ENCODE measurements around the gene STAB2.

Gene STAB2

DNA sequence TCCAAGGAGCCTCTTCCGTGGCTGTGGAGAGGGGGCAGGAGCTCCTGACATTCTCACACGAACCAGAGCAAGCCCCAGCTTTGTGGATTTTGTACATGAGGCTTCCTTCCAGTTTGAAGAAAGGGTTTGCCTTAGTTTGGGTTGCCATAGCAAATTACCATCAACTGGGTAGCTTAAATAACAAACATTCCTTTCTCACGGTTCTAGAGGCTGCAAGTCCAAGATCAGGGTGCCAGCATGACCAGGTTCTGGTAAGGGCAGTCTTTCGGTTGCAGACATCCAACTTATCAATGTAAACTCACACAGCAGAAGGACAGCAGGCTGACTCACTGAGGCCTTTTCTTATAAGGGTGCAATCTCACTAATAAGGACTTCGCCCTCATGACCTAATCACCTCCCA, 25.9 kb upstream of the STAB2 start:
- TF ChIP-seq, protein P1, sequence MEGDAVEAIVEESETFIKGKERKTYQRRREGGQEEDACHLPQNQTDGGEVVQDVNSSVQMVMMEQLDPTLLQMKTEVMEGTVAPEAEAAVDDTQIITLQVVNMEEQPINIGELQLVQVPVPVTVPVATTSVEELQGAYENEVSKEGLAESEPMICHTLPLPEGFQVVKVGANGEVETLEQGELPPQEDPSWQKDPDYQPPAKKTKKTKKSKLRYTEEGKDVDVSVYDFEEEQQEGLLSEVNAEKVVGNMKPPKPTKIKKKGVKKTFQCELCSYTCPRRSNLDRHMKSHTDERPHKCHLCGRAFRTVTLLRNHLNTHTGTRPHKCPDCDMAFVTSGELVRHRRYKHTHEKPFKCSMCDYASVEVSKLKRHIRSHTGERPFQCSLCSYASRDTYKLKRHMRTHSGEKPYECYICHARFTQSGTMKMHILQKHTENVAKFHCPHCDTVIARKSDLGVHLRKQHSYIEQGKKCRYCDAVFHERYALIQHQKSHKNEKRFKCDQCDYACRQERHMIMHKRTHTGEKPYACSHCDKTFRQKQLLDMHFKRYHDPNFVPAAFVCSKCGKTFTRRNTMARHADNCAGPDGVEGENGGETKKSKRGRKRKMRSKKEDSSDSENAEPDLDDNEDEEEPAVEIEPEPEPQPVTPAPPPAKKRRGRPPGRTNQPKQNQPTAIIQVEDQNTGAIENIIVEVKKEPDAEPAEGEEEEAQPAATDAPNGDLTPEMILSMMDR (IDR thresholded peaks at IDR 0.05; ENCODE audit: low read length): no peak
- TF ChIP-seq EZH2 (IDR thresholded peaks at IDR 0.05; ENCODE audit: borderline replicate concordance, low read length): no peak
- Histone ChIP-seq H3K79me2 (ENCODE audit: insufficient read depth, low read length) (no peaks in the 10 kb centered on the region), H3K27ac (ENCODE audit: low read depth, low read length, poor library complexity, severe bottlenecking) (no peak overlapping the region), H3K4me2 (ENCODE audit: low read length) (no peak overlapping the region), H3K4me1 (ENCODE audit: insufficient read depth, low read length, severe bottlenecking) (no peaks in the 10 kb centered on the region), H2AFZ (ENCODE audit: low read length) (no peak overlapping the region), H3K9ac (ENCODE audit: low read length) (no peak overlapping the region), H3F3A (ENCODE audit: insufficient read depth, low read length) (no peaks in the 10 kb centered on the region), H4K20me1 (ENCODE audit: insufficient read depth, low read length) (no peaks in the 10 kb centered on the region), H3K9me2 (ENCODE audit: low read depth, low read length) (no peaks in the 10 kb centered on the region), H3K9me3 (ENCODE audit: low read length) (no peaks in the 10 kb centered on the region), H3K36me3 (ENCODE audit: insufficient read depth, low read length) (no peaks in the 10 kb centered on the region), H3K4me3 (ENCODE audit: low read depth, low read length, poor library complexity, severe bottlenecking) (no peak overlapping the region), H3K27me3 (ENCODE audit: insufficient read depth, low read length) (no peaks in the 10 kb centered on the region)

DNA sequence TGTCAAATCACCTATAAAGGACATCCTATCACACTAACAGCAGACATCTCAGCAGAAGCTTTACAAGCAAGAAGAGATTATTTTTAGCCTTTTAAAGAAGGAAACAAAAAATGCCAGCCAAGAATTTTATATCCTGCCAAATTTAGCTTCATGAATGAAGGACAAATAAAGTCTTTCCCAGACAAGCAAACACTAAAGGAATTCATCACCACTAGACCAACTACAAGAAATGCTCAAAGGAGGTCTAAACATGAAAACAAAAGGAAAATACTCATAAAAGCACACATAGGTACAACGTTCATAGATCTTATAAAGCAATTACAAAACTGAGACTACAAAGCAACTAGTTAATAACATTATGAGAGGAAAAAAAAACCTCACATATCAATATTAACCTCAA, 20.7 kb upstream of the STAB2 start:
- Histone ChIP-seq H3K9me2 (ENCODE audit: low read depth, low read length) (no peaks in the 10 kb centered on the region), H3K9ac (ENCODE audit: low read length) (no peak overlapping the region), H3K9me3 (ENCODE audit: low read length) (no peaks in the 10 kb centered on the region), H4K20me1 (ENCODE audit: insufficient read depth, low read length) (no peaks in the 10 kb centered on the region), H3K4me3 (ENCODE audit: low read depth, low read length, poor library complexity, severe bottlenecking) (no peak overlapping the region), H3K4me1 (ENCODE audit: insufficient read depth, low read length, severe bottlenecking) (no peaks in the 10 kb centered on the region), H3K36me3 (ENCODE audit: insufficient read depth, low read length) (no peaks in the 10 kb centered on the region), H3K79me2 (ENCODE audit: insufficient read depth, low read length) (no peaks in the 10 kb centered on the region), H3K4me2 (ENCODE audit: low read length) (no peak overlapping the region), H3K27ac (ENCODE audit: low read depth, low read length, poor library complexity, severe bottlenecking) (no peak overlapping the region), H3F3A (ENCODE audit: insufficient read depth, low read length) (no peaks in the 10 kb centered on the region), H3K27me3 (ENCODE audit: insufficient read depth, low read length) (no peaks in the 10 kb centered on the region), H2AFZ (ENCODE audit: low read length) (no peak overlapping the region)
- TF ChIP-seq, protein P1 (IDR thresholded peaks at IDR 0.05; ENCODE audit: low read length): no peak
- no peak for TF ChIP-seq EZH2 (IDR thresholded peaks at IDR 0.05; ENCODE audit: borderline replicate concordance, low read length)

DNA sequence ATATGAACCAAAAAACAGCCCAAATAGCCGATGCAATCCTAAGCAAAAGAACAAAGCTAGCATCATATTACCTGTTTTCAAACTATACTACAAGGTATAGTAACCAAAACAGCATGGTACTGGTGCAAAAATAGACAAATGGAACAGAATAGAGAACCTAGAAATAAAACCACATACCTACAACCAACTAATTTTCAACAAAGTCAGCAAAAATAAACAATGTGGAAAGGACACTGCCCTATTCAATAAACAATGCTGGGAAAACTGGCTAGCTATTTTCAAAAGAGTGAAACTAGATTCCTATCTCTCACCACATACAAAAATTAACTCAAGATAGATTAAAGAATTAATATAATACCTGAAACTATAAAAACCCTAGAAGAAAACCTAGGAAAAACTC, 17.8 kb upstream of the STAB2 start:
- H3K9me2 ChIP-seq (ENCODE audit: low read depth, low read length): no peaks in the 10 kb centered on the region
- no peaks in the 10 kb centered on the region for H3K4me1 ChIP-seq (ENCODE audit: insufficient read depth, low read length, severe bottlenecking)
- H3F3A ChIP-seq (ENCODE audit: insufficient read depth, low read length): no peaks in the 10 kb centered on the region
- H3K79me2 ChIP-seq (ENCODE audit: insufficient read depth, low read length): no peaks in the 10 kb centered on the region
- no peak overlapping the region for H3K4me3 ChIP-seq (ENCODE audit: low read depth, low read length, poor library complexity, severe bottlenecking)
- no peak overlapping the region for H3K9ac ChIP-seq (ENCODE audit: low read length)
- TF ChIP-seq, protein P1 (IDR thresholded peaks at IDR 0.05; ENCODE audit: low read length): no peak
- TF ChIP-seq EZH2 (IDR thresholded peaks at IDR 0.05; ENCODE audit: borderline replicate concordance, low read length): no peak
- H3K4me2 ChIP-seq (ENCODE audit: low read length): no peak overlapping the region
- H4K20me1 ChIP-seq (ENCODE audit: insufficient read depth, low read length): no peaks in the 10 kb centered on the region
- no peaks in the 10 kb centered on the region for H3K36me3 ChIP-seq (ENCODE audit: insufficient read depth, low read length)
- H2AFZ ChIP-seq (ENCODE audit: low read length): no peak overlapping the region
- no peak overlapping the region for H3K27ac ChIP-seq (ENCODE audit: low read depth, low read length, poor library complexity, severe bottlenecking)
- no peaks in the 10 kb centered on the region for H3K9me3 ChIP-seq (ENCODE audit: low read length)
- no peaks in the 10 kb centered on the region for H3K27me3 ChIP-seq (ENCODE audit: insufficient read depth, low read length)
